Putamen (tissue), 1 donor: Measurements from ENCODE around the gene SULF2.
"Not testable (repeated sequence)": the region's sequence is repeated elsewhere in the genome, so short reads cannot be mapped to it uniquely, and the experiment has no call there.

Experiments
- DNase-seq: peaks from one replicate; pipeline ENCODE4 v3.0.0-alpha.2; 2016; ENCODE audit warnings: low spot score

The SULF2 gene

DNA sequence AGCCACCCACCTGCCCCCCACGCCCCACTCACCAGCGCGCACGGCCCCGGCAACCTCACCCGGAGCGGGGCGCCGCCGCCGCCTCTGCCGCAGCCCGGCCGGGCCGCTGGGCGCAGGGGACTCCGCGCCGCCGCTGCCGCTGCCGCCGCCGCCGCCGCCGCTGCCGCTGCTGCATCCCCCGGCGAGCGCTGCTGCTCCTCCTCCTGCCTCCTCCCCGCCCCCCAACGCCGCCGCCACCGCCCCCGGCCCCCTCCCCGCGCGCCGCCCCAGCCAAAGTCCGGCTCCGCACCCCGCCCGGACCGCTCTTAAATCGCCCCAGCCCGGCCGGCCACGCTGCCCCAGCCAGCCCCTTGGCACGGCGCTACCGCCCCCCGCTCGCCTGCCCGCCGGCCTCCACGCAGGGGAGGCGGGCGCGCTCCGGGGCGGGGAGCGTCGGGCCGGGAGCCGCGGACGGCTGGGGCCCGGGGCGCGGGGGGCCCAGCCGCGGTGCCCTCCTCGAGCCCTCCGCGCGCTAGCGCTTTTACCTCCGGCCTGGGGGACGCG lies at the start of gene SULF2:
TSS of gene SULF2 (minus strand) at position 171 of the 543 bp plus-strand sequence. CDS start 28,118 bp downstream, outside the sequence.
- no peak for DNase-seq

DNA sequence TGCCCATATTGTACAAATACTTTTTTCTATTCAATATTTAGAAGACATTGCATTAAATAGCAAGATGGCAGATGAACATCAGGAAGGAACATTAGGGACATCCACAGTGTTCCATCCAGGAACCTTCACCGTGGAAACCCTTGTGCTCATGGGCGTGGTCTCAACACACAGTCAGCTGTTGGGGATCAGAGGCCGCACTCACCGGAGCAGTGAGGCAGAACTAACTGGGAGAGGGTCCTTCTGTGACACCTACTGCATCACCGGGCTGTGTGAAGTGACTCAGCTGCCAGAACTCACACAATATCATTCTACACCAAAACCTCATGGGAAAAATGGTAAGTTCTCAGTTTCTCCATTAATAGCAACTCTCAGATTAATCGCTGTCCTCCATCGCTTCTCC lies 46.4 kb upstream of the SULF2 start:
- not testable (repeated sequence) for DNase-seq

- DNase-seq: not testable (repeated sequence)
Measured at GRCh38 chr20:47826716-47827115, 41.4 kb upstream of the SULF2 start.

DNA sequence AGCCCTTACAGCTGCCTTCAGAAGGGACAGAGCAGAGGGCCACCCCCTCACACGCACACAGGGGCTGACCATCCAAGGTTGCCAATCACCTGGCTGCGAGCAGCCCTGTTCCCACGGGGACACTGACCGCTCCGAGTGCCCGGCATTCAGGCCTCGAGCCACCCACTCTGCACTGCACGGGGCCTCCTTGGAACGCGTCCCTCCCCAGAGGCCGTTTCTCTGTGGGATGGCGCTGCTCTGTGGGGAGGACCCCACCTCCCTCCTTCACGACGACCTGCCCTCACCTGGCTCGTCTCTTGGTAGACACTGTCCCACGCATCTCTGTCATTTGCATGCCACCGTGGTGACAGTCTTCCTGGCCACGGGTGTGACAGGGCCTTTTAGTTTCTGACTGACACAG lies 40.7 kb upstream of the SULF2 start:
- not testable (repeated sequence) for DNase-seq

- no peak for DNase-seq
Measured at GRCh38 chr20:47825011-47825762, 39.9 kb upstream of the SULF2 start.

DNA sequence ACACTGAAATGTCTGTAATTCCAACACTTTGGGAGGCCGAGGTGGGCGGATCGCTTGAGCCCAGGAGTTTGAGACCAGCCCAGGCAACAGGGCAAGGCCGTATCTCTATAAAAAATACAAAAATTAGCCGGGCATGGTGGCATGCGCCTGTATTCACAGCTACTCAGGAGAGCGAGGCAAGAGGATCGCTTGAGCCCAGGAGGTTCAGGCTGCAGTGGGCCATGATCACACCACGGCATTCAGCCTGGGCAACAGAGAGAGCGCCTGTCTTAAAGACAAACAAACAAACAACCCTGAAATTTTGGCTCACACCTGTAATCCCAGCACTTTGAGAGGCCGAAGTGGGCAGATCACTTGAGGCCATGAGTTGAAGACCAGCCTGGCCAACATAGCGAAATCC lies 38.7 kb upstream of the SULF2 start:
- not testable (repeated sequence) for DNase-seq

DNA sequence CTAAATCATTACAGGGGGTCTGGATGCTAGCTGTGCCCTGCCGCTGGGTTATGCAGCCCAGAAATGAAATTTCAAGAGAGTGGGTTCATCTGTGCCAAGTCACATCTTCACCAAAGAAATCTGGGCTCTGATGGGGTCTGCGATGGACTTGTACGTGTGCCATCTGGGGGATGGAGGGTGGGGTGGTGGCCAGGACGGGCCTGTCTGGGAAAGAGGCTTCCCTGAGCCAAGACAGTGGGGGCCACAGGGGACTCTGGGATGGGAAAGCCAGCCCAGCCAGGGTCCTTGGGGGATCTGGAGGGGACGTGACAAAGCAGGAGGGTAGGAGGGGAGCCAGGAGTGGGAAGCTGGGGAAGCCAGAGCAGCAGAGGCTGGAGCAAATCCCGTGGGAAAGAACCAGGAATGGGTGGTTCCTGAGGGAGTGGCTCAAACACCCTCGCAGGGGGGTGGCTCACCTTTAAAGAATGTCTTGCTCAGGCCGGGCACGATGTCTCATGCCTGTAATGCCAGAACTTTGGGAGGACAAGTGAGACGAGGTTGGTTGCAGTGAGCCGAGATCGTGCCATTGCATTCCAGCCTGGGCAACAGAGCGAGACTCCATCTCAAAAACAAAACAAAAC lies 36.3 kb upstream of the SULF2 start:
- DNase-seq: no peak

GRCh38 chr20:47818996-47819609 lies 33.8 kb upstream of the SULF2 start:
- DNase-seq: no peak

DNA sequence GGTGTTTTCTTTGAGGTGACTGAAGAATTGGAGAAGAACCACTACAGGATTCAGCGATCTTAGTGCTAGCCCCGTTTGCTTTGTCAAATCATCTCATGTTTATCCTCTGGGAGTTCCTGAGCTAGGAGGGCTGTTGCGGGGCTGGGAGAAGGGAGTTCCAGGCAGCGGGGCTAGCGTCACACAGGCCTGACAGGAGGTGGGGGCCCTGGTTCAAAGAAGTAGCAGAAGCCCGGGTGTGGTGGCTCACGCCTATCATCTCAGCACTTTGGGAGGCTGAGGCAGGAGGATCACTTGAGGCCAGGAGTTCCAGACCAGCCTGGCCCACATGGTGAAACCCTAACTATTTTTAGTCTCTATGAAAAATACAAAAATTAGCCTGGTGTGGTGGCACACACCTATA lies 33.2 kb upstream of the SULF2 start:
- no peak for DNase-seq

- DNase-seq: no peak
Measured at GRCh38 chr20:47818016-47818415, 32.7 kb upstream of the SULF2 start.

DNA sequence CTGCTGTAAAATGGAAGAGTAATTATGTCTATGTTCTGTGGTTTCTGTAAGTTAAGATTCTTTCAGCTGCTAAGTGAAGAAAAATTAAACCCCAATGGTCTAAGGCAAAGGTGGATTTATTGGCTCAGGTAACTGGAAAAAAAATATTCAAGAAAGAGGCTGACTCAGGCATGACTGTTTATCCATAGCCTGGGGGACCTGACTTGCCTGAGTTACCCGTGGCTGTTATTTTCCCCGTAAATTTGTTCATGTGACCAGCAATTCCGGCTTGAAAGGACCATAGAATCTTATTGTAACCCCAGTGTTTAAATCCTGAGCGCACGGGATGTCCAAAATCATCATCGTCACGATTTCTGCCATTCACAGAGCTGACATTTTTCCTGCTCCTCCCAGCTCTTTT lies 32.3 kb upstream of the SULF2 start:
- DNase-seq: no peak

GRCh38 chr20:47816487-47817451 lies 31.5 kb upstream of the SULF2 start:
- DNase-seq: no peak

DNA sequence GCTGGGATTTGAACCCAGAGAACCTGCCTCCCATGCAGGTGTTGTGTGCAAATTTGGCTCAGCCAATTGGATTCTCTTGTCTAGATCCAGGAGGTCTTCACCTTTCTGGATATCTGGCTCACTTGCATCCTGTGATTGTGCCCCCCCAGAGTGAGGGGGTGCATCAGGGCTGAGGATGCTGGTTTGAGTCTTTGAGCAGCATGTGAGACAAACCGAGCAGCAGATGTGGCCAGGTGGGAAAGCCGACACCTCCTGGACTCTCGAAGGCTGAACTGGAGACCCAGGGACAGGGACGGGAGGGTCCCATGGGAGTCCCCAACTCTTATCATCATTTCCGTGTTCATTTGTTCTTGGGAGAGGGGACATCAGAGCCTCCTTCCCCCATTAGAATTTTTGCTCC lies 30.6 kb upstream of the SULF2 start:
- DNase-seq: no peak

- DNase-seq: no peak
Measured at GRCh38 chr20:47815416-47815806, 30.1 kb upstream of the SULF2 start.

DNA sequence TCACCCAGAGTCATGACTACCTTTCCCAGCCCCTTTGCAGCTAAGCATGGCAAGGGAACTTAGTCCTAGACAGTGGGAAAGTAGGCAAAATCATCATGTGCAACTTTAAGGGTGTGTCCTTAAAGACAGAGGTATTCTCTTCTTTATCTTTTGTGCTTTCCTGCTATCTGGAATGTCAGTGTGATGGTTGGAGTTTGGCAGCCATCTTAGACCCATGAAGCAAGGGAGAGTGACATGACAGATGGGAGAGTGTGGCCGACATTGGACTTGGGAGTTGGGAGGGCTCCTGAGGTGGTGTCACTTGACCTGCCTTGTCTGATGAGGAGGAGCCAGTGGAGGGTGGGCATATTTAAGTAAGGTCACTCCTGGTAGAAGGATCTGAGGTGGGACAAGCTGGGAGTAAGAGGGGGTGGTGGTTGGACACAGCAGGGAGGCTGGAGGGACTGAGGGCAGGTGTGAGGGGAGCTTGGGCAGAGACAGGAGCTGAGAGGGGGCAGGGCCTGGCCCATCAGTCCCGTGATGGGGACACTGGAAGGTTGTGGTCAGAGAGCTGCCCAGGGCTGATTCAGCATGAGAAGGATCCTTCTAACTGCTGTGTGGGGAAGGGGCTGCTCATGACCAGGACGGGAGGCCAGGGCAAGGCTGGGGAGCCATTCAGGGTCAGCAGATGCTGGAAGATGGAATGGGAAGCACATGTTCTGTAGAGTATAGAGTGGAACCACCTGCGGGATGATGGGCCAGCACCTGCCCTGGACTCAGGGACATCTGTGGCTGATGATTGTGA lies 29.5 kb upstream of the SULF2 start:
- DNase-seq: no peak

DNA sequence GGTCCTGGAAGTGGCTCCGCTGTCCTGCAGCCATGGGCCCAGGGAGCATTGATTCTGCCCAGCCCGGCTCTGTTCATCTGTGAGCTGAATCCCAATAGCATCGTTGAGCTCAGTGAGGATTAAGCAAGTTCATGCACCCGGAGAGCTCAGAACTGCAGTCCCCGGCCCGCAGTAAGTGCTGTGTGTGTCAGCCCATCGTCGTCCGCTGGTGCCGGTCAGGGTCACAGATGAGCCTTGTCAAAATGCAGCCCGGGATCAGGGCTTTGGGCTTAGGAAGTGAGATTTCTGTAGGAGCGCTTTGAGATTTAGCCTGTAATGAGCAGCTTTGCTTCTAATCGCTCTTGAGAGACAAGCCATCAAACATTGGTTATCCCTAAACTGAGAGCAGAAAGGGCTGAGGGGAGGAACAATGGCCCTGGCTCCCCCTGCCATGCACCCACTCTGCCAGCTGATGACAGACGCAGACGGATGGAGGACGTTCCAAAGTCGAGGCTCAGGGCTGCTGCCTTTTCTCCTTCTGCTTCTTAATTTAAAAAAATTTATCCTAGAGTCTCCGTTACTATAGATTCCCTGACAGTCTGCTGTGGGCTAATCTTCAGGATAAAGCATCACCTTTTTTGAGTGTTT lies 25.6 kb upstream of the SULF2 start:
- DNase-seq: no peak

DNA sequence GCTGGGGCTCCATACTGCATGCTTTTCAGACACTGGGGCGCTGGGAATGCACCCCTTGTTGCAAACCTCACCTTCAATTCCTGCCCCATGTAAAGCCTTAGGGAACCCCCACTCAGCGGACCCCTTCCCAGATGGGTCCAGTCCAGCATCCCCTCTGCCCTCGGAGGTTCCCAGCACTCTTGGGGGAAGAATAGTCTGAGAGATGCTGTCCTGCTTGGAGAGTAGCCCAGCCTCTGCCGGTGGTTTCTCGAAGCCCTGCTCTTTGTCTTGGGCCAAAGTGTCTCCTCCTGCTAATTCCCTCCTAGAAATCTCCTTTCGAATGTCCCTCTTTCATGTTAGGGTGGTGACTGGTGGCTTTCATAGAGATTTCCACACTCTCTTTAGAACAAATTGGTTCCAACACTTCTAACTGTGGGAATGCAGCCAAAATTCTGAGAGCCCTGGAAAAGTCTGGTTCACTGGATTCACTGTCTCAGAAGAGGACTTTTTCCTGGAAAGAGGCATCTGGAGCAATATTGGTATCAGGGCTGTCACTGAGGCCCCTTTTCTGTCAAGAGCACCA lies 24.9 kb upstream of the SULF2 start:
- no peak for DNase-seq

- DNase-seq: no peak
Measured at GRCh38 chr20:47809161-47809960, 24.1 kb upstream of the SULF2 start.

GRCh38 chr20:47805951-47806350 lies 20.7 kb upstream of the SULF2 start:
- no peak for DNase-seq
